Lung microvascular endothelial cell (primary cell): ENCODE data around the gene KRT28. TPM values are rescaled to one million over a fixed set of nuclear protein-coding genes. Genes with fewer than 3 reads are reported as not detected.
"Not testable (repeated sequence)": the region's sequence is repeated elsewhere in the genome, so short reads cannot be mapped to it uniquely, and the experiment has no call there.

Experiments
- DNase-seq, 2 donors: peaks; one replicate each; pipeline versions ENCODE4 v3.0.0 to v3.0.0-alpha.2; 2010; ENCODE audit warnings: low read depth in 2 of 2
- total RNA-seq: library from RNA; depleted of rRNA; stranded (reverse); fragments of >200 nt; gene quantifications from 2 replicates; pipeline ENCODE4 v1.2.1, GENCODE V29; 2014

The KRT28 gene
- total RNA-seq, 1 donor from 2014 or later, result not detected

DNA sequence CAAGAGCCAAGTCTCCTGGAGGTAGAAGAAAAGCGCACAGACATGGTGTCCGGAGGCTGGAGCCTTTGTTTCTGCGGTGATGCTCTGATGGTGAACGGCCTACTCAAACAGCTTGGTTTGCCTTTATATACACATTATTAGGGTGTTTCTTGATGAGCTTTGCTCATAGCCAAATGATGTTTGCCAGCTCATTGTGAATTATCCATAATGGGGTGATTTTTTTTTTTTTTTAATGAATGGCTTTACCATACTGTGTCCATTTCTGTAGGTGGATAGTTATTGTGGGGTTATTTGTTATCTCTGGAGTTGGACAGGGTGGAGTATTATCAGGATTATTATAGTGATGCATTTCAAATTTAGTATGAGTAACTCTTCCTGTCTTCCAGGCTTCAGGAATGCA, 17.3 kb downstream of the KRT28 start, which contains the start of gene KRT27:
TSS of gene KRT27 (minus strand) at position 101 of the 400 bp plus-strand sequence. CDS start at position 44, 57 bp downstream.
- DNase-seq, result no peak

DNA sequence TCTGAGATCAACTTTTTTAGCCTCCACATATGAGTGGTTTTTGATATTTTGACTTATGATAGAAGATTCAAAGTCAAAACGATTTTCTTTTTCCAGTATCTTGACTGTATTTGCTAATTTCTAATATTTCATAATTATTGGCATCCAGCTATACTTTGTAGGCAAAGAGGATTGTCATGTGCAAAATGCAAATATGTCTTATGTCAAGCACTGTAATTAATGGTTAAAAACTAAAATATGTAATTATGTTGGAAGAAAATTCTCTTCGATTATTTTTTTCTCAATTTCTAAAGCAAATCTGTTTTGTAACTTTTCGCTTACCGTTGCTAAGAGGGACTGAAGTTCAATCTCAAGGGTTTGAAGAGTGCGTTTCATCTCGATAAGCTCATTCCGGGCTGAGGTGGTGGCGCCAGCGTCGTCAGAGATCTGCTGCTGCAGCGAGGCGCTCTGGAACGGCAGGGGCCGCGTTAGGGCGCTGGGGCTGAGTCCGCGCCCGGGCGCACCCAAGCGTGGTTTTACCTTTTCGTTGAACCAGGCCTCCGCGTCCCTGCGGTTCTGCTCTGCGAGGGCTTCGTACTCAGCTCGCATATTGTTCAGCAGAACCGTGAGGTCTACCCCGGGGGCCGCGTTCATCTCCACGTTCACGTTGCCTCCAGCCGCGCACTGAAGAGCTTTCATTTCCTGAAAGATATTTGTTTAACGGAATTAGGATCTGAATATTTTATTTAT, 20.4 kb downstream of the KRT28 start:
- DNase-seq, result no peak

DNA sequence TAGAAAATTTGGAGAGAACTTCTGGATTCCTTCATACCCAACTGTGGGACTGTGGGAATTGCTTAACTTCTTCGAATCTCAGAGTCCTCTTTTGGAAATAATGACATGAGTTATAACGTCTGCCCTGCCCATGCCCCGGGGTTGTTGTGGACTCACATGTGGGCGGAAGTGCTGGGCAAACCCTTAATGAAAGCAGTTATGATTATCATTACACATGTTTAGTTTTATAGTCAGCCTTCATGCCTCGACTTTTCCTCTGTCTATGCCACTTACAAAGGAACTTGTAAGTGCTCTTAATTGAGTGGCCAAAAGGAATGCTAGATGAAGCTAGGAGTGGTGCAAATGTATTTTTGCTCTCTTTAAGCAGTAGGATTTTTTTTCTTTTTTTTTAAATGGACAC, 21.3 kb downstream of the KRT28 start:
- no peak for DNase-seq

DNA sequence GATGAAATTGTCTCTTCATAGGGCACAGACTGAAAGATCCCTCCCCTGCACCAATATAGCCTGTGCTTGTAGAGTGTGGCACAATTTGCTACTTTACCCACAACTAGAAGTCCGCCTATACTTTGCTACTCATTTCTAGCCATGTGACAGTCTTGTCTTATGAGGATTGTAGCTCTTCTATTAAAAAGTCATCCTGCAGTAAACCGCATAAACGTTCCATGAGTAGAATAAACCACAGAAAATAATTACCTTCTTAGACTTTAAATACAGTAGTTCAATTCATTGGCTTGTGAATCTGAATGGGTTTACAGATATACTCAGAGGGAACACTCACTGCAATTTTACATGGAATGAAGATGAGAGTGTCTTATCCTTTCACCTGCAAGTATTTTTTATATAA, 21.8 kb downstream of the KRT28 start:
- no peak for DNase-seq

DNA sequence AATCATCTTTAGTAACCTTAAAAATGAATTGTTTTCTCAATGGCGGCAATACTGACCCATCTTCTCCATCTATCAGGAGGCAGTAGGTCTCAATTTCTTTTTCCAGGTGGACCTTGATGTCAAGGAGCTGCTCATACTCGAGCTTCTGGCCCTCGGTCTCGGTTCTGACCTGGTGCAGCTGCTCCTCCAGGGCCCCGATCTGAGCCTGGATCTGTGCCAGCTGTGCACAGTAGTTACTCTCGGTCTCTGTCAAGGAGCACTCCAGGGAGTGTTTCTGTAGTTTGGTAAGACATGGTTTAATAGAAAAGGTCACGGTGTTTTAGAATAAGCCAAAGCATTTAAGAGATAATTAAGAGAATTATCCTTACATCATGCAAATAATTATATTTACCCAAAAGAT, 22.3 kb downstream of the KRT28 start:
- DNase-seq, result no peak

DNA sequence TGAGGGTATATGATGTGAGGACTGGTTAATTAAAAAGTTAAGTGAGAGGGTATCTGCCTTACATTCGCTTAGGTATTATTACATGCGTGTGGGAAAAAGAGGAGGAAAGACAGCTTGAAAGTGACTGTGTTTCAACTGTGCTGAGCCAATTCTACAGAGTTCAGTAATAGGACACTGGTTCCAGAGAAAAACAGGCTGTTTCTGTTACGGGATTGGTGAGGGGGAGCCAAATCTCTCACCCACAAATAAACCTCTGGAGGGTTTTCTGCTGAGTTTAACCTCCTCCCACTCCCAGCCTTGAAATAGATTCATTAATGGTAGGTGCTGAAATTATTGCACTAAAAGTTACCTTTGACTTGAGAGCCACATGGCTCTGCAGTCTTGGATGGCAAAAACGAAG, 23.8 kb downstream of the KRT28 start:
- DNase-seq, result no peak

DNA sequence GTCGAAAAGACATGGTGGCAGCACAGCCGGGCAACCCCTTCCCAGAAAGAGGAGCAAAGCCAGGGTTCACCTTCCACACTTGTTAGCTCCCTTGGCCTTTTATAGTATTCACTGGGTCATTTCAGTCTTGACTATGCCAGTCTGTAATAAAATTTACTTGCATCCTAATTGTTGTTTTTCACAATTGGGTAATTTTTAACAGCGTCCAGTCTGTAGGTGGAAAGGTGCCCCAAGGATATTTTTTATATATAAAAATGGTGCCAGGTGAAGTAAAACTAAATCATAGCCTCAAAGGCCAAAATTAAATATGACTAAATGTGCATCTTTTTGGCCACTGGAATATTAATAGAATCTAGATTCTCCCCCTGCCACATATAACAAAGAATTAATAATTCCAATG, 27.7 kb downstream of the KRT28 start, which contains the start of gene KRT26:
TSS of gene KRT26 (minus strand) at position 101 of the 400 bp plus-strand sequence. CDS start at position 13, 88 bp downstream.
- DNase-seq, result no peak

DNA sequence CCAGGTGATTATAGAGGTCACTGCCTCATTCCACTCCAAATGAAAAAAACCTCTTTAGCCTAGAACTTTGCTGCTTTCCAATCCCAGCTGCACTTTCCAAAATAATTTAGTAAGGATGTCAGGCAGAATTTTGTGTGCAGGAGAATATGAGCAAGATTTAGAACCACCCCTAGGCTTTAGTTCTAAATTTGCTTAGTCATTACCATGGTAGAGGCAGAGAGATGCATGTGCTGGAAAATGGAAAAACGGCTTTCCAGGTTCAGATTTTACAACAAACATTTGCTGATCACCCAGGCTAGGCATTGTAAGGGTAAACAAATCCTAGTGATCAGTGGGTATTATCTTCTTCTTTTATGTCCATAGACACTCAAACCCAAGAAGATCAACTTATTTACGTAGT, 34.1 kb downstream of the KRT28 start:
- DNase-seq, result no peak

DNA sequence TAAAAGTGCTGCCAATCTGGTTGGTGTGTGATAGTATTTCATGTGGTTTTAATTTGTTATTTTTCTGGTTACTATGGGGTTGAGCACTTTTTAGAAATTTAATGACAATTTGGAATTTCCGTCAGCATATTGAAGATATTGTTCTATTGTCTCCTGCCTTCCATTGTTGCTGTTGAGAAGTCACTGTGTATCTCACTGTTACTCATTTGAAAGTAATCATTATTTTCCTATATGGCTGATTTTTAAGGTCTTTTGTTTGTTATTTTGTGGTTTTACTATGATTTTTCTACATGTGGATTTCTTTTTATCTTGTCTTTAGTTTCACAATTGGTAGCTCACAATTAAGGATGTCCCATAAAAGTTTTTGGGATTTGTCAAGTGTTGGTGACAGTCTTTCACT, 36.0 kb downstream of the KRT28 start:
- no peak for DNase-seq

DNA sequence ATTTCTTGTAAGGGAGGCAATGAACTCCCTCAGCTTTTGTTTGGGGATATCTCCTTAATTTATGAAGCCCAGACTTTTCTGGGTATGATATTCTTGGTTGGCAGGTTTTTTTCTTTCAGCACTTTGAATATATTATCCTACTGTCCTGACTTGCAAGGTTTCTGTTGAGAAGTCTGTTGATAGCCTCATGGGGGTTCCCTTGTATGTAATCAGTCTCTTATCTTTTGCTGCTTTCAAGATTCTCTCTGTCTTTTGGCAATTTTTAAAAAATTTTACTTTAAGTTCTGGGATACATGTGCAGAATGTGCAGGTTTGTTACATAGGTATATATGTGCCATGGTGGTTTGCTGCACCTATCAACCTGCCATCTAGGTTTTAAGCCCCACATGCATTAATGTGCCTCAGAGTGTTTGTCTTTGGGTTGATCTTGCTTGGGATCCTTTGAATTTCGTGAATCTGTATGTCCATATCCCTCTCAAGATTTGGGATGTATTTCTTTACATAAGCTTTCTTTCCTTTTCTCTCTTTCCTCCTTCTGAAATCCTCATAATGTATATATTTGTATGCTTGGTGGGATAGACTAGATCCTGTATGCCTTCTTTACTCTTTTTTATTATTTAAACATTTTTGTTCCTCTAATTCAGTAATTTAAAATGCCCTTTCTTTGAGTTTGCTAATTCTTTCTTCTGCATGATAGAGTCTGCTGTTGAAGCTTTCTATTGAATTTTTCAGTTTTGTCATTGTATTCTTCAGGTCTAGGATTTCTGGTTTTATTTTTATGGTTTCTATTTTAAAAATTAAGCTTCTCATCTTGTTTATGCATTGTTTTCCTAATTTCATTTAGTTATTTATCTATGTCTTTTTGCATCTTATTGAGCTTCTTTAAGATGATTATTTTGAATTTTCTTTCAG, 39.4 kb downstream of the KRT28 start:
- no peak for DNase-seq

DNA sequence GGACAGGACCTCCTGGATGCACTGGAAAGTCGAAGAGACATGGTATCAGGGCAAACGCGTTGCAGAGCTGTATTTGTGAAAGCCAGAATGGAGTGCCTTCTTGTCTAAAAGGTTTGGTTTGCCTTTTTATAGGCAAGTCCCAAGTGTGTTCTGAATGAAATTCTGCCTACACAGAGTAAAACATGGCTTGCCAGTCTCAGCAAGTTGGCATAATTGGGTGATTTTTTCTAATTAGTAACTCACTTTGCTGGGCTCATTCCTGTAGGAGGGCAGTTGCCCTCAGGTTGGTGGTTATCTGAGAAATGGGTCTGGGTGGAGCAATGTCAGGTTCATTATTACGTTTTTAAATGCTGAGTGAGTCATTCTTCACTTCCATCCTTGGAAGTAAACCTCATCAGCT, 44.5 kb downstream of the KRT28 start, which contains the start of gene KRT25:
TSS of gene KRT25 (minus strand) at position 101 of the 400 bp plus-strand sequence. CDS start at position 41, 60 bp downstream.
- no peak for DNase-seq

DNA sequence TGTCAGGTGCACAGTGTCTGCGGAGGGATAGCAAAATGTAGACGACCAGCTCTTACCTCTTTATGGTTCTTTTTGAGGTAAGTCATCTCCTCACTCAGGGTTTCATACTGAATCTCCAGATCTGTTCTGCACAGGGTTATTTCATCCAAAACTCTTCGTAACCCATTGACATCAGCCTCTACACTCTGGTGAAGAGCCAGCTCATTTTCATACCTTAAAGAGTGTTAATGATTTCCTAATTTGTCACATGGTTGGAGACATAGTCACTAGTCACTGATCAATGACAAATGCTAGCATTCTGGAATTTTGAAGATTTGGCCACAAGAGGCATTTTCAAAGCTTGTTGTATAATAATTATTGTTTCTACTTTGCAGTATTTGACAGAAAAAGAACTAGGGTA, 46.0 kb downstream of the KRT28 start:
- no peak for DNase-seq

DNA sequence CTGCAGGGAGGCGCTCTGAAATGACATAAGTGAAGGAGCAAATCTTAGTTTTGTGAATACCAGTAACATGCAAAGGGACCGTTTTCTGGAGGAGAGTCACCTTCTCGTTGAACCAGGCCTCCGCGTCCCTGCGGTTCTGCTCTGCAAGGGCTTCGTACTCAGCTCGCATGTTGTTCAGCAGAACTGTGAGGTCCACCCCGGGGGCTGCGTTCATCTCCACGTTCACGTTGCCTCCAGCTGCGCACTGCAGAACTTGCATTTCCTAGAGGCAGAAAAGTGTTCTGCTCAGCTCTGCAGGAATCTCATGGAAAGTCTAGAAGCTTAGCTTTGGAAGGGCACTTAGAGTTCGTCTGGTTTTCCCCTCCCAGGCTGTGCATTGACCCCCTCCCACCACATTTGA, 48.7 kb downstream of the KRT28 start:
- no peak for DNase-seq

DNA sequence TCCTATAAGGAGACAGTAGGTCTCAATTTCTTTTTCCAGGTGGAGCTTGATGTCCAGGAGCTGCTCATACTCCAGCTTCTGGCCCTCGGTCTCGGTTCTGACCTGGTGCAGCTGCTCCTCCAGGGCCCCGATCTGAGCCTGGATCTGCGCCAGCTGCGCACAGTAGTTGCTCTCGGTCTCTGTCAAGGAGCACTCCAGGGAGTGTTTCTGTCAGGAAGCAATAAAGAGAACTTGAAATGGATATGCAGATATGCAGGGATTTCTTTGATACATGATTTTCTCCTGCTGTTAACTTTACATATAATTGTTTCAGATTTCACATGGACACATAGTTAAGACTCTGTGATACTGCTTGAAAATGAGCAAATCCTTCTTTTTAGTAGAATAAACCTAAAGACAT, 49.4 kb downstream of the KRT28 start:
- no peak for DNase-seq

DNA sequence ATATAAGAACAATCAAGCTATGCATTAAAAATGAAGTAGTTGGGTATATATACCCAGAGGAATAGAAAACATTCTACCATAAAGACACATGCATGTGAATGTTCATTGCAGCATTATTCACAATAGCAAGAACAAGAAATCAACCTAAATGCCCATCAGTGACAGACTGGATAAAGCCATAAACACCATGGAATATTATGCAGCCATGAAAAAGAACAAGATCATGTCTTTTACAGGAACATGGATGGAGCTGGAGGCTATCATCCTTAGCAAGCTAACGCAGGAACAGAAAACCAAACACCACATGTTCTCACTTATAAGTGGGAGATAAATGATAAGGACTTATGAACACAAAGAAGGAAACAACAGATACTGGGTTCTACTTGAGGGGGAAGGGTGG, 51.1 kb downstream of the KRT28 start:
- DNase-seq, result not testable (repeated sequence)

Other genes starting within 250 kb of the KRT28 start
- gene CCR7, start 234.5 kb downstream of the KRT28 start, total RNA-seq, result under 0.01 TPM in 1 of 2 replicates, not detected in the other
- 52.8 and 63.0 TPM in 2 replicates for gene SMARCE1, start 152.1 kb downstream of the KRT28 start, total RNA-seq
- gene KRT222, start 134.8 kb downstream of the KRT28 start, total RNA-seq, result not detected in 2 replicates
- gene KRT24, start 96.2 kb downstream of the KRT28 start, total RNA-seq, result not detected in 2 replicates
- not detected in 2 replicates for gene KRT25, start 44.6 kb downstream of the KRT28 start, total RNA-seq
- gene KRT26, start 27.8 kb downstream of the KRT28 start, total RNA-seq, result not detected in 2 replicates
- not detected in 2 replicates for gene KRT27, start 17.4 kb downstream of the KRT28 start, total RNA-seq
- gene KRT10, start 22.7 kb upstream of the KRT28 start, total RNA-seq, result 1.6 and 3.3 TPM in 2 replicates
- gene KRT12, start 67.3 kb upstream of the KRT28 start, total RNA-seq, result not detected in 2 replicates
- gene KRT20, start 85.3 kb upstream of the KRT28 start, total RNA-seq, result not detected in 2 replicates
- under 0.01 and 1.6 TPM in 2 replicates for gene KRT23, start 137.7 kb upstream of the KRT28 start, total RNA-seq
- not detected in 2 replicates for gene KRT39, start 167.0 kb upstream of the KRT28 start, total RNA-seq
- gene KRT40, start 184.4 kb upstream of the KRT28 start, total RNA-seq, result not detected in 2 replicates
- gene KRTAP3-3, start 194.2 kb upstream of the KRT28 start, total RNA-seq, result not detected in 2 replicates
- gene KRTAP3-2, start 199.9 kb upstream of the KRT28 start, total RNA-seq, result not detected in 2 replicates
- gene KRTAP3-1, start 209.2 kb upstream of the KRT28 start, total RNA-seq, result not detected in 2 replicates
- gene KRTAP1-5, start 227.2 kb upstream of the KRT28 start, total RNA-seq, result not detected in 2 replicates
- not detected in 2 replicates for gene KRTAP1-4, start 230.2 kb upstream of the KRT28 start, total RNA-seq
- not detected in 2 replicates for gene KRTAP1-3, start 234.9 kb upstream of the KRT28 start, total RNA-seq
- not detected in 2 replicates for gene KRTAP1-1, start 241.5 kb upstream of the KRT28 start, total RNA-seq
- gene KRTAP2-1, start 247.4 kb upstream of the KRT28 start, total RNA-seq, result not detected in 2 replicates